Fibroblast of the conjunctiva (primary cell): ENCODE results near the gene HTATSF1.

ENCODE experiments used
- DNase-seq: peaks from one replicate; pipeline ENCODE4 v3.0.0-alpha.2; 2010; ENCODE audit warnings: low read depth

Gene HTATSF1, protein sequence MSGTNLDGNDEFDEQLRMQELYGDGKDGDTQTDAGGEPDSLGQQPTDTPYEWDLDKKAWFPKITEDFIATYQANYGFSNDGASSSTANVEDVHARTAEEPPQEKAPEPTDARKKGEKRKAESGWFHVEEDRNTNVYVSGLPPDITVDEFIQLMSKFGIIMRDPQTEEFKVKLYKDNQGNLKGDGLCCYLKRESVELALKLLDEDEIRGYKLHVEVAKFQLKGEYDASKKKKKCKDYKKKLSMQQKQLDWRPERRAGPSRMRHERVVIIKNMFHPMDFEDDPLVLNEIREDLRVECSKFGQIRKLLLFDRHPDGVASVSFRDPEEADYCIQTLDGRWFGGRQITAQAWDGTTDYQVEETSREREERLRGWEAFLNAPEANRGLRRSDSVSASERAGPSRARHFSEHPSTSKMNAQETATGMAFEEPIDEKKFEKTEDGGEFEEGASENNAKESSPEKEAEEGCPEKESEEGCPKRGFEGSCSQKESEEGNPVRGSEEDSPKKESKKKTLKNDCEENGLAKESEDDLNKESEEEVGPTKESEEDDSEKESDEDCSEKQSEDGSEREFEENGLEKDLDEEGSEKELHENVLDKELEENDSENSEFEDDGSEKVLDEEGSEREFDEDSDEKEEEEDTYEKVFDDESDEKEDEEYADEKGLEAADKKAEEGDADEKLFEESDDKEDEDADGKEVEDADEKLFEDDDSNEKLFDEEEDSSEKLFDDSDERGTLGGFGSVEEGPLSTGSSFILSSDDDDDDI

DNA sequence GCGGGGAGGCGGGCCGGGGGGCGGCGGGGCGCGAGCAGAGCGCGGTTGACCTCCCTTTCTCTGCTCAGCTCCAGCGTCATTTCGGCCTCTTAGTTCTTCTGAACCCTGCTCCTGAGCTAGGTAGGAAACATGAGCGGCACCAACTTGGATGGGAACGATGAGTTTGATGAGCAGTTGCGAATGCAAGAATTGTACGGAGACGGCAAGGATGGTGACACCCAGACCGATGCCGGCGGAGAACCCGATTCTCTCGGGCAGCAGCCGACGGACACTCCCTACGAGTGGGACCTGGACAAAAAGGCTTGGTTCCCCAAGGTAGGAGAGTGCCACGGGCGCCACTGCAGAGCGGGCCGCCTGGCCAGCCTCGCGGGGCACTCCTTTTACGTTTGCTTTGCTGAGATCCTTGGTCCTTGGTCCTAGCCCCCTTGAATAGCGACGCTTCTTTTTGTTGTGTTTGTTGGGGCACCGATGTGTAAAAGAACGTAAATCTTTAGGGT lies at the start of gene HTATSF1:
TSS of gene HTATSF1 (plus strand) at position 37 of the 497 bp plus-strand sequence. CDS start at position 130, 93 bp downstream.
- DNase-seq = no peak

DNA sequence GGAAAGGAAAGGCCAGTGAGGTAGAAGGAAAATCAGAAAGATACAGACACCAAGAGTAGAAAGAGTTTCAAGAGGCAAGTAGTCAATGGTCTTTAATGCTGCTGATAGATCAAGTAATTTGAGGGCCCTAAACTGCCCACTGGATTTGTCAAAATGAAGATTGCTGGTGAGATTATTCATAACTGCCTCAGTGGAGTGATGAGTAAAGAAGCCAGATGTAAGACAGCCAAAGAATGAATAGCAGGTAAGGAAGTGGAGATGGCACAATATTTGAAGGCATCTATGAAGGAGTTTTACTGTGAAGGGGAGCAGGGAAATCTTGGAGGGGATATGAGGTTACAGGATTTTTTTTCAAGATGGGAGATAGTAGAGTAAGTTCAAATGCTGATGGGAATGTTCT lies 49.4 kb upstream of the HTATSF1 start:
- no peak for DNase-seq

DNA sequence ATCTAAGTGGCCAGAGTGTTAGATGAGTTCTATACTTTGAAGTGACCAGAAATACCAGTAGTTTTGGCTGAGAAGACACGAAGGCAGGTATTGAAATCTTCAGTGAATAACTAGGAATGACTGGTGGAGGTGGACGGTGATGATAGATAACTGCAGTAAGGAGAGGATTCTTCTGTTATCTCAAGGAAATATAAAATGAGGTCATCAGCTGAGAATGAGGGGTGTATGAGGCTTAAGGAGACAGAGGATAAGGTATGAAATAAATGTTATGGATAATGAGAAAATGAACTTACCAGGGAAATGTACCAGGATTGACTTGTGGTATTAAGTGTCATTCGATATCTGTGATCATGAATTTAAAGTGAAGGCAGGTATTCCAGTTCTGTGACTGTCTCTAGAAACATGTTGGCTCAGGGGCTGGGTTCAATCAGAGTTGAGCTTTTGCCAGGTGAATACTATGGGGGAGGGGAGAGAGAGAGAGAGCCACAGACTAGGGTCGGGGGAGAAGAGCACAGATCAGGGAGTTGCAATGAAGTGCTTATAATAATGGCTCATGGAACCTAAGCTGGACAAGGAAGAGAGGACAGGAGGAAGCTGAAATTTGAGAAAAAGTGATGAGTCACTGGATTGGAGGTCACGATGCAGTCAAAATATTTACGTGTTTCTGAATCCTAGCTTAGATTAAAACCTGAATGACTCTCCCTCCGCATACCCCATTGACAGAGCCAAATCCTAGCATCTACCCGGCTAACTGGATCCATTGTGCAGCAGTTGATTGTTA lies 47.2 kb upstream of the HTATSF1 start:
- DNase-seq = no peak

DNA sequence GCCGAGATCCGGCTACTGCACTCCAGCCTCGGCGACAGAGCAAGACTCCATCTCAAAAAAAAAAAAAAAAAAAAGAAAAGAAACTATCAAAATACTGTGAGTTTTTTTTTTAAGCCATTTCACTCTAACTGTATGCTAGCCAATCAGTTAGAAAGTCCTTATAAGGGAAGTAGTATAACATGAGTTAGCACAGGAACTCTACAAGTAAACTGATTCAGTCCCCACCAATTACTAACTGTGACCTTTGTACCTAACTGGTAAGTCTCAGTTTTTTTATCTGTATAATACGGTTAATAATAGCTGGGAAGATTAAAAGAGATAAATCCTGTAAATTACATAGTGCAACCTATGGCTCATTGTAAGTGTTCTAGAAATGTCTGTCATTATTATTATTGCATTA lies 44.8 kb upstream of the HTATSF1 start:
- no peak for DNase-seq

DNA sequence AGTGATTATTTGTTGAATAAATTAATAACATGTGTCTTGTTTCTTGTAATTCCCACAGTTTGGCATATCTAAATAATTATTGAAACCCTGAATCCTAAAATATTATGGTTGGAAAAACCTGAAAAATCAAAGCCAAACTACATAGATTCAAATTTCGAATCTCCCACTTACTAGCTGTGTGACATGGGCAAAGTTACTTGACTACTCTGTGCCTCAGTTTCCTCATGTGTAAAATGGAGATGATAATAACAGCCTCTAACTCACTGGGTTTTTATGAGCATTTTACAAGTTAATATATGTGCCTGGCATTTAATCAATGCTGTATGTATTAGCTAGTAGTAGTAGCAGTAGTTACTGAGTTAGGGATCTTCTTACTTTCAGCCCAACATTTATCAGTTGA lies 44.3 kb upstream of the HTATSF1 start:
- DNase-seq = no peak

DNA sequence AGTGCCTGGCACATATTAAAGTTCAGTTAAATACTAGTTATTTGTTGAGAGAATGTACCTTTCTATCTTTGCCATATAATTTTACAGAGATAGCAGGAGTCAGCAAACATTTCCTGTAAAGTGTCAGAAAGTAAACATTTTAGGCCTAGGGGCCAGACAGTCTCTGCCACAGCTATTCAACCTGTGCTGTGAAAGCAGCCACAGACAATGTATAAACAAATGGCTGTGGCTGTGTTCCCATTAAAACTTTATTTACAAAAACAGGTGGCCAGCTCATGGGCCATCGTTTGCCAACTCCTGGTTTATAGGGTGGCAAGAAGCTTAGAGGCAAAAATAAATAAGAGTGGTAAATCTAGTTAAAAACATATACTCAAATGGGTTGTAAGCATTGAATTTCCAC lies 43.6 kb upstream of the HTATSF1 start:
- DNase-seq = no peak

DNA sequence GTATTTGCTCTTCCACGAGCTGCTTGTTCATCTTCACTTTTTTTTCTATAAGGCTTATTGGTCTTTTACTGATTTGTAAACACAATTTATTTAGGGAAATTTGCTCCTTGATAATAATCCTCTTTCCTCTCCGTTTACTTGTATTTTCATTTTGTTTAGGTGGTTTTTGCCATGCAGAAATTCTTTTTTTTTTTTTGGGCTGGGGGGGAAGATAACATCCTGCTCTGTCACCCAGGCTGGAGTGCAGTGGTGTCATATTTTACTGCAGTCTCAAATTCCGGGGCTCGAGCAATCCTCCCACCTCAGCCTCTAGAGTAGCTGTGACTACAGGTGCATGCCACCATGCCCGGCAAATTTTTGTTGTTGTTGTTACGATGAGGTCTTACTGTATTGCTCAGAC lies 41.3 kb upstream of the HTATSF1 start:
- no peak for DNase-seq

DNA sequence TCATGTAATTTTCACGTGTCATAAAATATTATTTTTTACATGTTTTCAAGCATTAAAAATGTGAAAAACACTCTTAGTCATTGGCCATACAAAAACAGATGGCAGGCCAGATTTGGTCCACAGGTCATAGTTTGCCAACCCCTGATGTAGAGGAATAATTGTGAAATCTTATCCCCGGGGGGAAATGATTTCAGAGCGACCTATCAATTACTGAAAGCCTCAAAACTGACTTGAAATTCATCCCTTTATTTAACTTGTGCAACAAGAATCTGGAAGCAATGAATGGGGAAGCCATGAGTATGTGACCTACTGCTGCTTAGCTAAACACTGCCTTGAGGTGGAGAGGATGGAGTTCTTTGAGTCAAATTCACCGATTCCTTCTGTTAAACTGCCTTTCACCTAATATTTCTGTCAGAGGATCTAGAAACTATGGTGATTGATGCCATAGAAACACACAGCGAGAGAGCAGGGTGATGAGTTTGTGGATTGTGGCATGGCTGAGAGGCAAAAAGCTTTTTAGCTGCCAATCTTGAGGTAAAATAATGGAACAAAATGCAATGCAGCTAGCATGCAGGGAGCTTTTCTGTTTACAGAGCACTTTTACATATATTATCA lies 40.0 kb upstream of the HTATSF1 start:
- DNase-seq = peak; percentile 2

DNA sequence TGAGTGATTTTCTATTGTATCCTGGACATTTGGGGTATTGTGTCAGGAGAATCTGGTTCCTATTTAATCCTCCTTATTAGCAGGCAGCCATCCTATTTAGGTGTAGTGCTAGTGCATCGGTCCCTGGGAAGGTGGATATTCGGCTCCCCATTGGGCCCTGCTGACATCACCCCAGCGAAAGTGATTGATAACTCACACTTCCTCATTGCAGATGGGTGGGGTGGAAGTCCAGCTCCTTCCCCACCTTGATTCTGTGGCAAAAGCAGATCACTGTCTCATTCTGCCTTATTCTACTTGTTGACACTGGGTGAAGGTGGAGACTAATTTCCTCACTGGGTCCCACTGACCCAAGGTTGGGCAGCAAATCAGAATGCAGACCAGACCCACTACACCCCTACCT lies 32.8 kb upstream of the HTATSF1 start:
- no peak for DNase-seq

DNA sequence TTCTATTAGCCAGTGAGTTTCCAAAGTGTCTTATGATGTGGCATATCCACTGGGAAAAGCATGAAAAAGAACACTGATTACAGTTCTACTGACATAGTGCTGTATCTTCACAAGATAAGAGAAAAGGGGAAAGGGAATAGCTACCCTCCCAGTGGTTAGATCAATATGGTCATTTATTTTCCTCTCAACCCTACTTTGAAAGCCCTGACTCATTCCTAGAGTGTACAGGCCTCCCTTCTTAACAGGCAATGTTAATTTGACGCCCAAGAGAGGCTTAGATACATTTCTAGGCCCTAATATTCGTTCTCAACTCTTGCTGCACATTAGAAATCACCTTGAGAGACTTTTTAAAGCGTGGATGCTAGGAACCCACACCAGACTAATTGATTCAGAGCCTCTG lies 30.1 kb upstream of the HTATSF1 start:
- DNase-seq = no peak

DNA sequence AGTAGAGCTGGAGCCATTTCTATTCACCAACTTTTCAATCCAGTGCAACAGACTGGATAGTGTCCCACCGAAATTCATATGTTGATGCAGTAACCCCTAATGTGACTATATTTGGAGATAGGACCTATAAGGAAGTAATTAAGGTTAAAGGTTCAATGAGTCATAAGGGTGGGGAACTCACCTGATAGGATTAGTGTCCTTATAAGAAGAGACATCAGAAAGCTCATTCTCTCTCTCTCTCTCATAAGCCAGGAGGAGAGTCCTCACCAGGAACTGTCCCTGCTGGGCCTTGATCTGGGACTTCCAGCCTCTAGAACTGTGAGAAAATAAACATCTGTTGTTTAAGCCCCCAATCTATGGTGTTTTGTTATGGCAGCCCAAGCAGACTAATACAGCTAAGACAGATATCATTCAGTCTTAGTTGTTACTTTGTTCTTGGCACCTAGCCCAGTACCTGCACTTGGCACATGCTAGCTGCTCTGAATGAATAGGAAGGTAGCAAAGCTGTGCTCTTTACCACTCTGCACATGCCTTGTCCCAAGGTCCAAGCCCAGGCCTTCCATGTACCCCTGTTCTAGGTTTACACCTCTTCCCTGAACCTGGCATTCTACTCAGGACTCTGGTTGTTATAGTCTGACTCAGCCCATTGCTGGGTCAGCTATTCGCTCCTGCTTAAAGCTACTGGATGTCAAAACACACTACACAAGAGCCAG lies 28.8 kb upstream of the HTATSF1 start:
- no peak for DNase-seq

DNA sequence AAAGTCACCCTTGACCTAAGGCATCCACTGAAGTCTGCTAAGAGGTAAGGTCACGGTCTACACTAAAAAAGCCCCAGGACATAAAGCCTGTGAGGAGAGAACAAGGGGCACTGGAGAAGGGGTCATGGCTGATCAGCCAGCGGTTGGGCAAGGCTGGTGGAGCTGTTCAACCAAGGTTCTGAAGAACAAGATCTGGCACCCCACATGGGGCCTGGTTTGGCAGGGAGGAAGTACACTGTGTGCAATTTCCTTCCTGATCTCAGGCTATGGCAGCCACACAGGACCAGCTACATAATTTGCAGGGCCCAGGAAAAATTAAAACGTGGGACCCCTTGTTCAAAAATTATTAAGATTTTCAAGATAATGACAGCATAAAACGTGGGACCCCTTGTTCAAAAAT lies 23.7 kb upstream of the HTATSF1 start:
- DNase-seq = no peak

DNA sequence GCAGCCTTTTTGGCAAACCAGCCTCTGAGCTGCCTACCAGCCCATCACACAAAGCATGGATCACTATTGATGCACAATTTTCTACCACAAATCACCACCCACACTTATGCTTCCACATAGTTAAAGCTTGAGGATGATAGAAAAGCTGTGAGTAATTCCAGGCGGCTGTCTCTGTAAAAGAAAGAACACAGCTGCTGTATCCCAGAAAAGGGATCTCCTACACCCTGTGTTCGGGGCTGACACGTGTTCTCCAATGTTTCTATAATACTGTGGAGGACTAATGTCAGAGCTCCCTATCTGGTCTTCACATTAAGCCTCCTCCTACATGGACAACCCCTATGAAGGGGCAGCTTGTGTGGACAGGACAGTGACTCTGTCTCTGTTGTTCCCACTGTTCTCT lies 22.2 kb upstream of the HTATSF1 start:
- DNase-seq = no peak

DNA sequence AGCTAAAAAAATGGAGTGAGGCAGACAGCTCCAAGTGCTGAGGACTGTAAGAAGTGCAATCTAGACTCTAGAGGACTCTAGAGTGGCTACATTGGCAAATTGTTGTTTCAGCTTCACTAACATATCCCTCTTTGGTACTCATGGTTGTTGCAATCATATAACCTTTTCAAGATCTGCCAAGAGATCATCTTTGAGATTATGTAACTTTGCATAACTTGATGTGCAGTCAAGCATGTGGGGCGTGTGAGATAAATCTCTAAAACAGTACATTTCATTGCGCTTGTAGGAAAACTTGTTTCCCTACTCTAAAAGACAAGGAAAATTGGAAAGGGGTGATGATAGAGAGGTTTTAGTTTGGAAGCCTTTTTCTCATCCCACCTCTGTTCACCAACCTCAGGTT lies 20.9 kb upstream of the HTATSF1 start:
- no peak for DNase-seq

DNA sequence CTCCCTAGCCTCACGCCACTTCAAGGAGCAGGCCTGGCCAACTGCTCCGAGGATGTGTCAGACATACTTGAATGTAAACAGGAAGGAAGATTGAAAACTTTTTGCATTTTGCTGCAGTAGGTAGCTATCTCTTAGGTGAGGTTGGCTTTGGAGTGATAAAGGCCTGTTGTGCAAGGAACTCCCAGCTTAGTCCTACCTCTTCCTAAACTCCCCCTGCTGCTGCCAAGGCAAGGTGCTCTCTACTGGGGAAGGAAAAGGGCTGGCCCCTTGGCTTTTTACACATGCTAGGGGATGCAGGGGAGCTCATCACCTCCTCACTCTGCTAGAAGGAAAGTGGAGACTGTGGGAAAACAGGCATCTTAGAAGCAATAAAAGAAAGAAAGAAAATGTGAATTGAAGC lies 20.4 kb upstream of the HTATSF1 start:
- DNase-seq = no peak

DNA sequence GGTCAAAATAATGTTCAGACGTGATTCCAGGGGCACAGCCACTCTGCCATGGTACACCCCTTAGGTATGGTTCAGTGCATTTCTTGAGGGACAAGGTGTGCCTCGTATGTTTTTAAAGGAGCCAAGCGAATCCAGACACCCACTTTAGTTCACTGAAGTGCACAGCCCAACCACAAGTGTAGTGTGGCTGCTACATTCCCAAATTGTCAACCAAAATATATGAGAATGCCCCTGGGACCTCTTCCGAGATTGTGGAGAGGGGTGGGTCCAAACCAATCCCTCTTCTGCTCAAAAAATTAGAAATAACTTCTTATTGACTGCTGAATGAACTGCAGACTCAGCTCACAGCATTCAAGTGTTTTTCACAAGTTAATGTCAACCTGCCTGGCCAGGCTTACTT lies 17.0 kb upstream of the HTATSF1 start:
- DNase-seq = no peak

DNA sequence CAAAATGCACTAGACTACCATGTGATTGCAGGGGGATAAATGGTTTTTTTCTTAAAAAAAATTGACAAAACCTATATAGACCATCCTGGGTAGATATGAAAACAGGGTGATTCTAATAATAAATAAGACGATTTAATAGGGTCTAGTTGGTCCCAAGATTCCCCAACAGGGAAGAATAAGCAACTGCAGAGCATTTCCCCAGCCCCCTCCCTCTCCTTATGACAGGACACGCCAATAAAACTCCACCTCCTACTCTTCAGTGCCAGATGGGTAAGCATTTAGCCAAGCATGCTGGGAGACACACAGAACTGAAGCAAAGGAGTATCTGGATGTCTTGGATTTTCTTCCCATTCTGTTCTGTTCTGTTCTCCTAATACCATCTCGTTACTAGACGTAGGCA lies 9.7 kb upstream of the HTATSF1 start, which contains the start of gene BRS3:
TSS of gene BRS3 (plus strand) at position 301 of the 400 bp plus-strand sequence. CDS start 168 bp downstream, outside the sequence.
- no peak for DNase-seq

DNA sequence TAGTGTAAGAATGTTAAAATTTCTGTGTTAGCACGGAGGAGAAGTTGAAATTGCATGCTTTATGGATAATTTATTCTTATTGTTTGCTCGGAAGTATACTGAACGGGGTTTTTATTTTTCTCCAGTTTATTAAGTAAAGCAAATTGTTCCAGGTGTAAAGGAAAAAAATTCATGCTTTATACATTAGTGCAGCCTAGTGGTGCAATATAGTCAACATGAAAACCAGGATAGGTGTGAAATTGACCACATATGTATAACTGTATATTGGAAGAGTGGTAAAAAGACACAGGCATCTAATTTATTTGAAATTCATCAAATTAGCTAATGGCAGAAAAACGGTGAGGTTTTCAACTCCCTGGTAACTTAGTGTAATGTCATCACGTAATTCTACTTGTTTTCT lies 8.7 kb upstream of the HTATSF1 start:
- no peak for DNase-seq

DNA sequence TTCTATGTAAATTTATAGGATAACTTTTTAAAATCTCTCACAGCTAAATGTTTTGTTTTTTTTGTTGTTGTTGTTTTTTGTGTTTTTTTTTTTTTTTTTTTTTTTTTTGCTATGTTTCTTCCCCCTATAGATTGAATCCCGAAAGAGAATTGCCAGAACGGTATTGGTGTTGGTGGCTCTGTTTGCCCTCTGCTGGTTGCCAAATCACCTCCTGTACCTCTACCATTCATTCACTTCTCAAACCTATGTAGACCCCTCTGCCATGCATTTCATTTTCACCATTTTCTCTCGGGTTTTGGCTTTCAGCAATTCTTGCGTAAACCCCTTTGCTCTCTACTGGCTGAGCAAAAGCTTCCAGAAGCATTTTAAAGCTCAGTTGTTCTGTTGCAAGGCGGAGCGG lies 5.6 kb upstream of the HTATSF1 start:
- DNase-seq = no peak

DNA sequence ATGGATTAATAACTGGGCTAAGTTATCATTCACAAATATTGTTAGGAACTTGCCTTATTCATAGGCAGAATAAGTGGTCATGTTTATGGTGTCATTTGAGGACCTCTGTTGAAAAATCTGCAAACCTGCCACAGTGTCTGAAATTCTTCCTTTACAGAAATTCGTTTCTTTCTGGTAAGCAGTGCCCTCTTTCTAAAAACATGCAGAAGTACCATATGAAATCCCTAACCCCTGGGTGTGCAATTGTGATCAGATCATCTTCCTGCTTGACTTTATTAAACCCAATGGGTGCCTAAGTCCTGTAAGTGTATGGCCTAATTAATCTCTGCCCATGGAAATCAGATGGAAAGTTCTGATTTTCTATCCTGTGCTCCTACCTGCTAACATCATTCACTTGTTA lies 4.4 kb upstream of the HTATSF1 start:
- no peak for DNase-seq

DNA sequence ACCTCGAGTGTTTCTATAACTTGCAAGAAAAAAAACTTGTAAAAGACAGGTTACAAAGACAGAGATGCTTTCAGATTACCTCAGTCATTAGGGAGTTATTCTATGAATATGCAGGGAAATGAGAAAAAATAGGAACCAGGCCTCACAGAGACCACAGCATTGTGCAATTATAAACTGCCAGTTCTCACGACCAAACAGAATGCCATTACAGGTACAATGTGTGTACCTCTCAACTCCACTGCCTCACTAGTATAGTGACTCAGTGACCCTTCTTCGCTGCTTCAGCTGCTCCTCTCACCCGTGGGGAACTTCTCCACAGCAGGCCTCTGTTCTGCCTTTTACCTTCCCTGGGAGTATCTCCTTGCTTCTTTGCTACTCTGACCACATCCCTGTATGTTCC lies 2.3 kb upstream of the HTATSF1 start:
- no peak for DNase-seq
